Measurements from ENCODE around the gene FAM171A1. TPM values are rescaled to one million over a fixed set of nuclear protein-coding genes. Genes with fewer than 3 reads are reported as not detected.

FAM171A1 gene
- total and polyA plus RNA-seq, 2 of the 13 experiments (the other 11 are each of a cell fraction or from before 2014, with no cell fraction given) = 21.5 to 34.7 TPM

DNA sequence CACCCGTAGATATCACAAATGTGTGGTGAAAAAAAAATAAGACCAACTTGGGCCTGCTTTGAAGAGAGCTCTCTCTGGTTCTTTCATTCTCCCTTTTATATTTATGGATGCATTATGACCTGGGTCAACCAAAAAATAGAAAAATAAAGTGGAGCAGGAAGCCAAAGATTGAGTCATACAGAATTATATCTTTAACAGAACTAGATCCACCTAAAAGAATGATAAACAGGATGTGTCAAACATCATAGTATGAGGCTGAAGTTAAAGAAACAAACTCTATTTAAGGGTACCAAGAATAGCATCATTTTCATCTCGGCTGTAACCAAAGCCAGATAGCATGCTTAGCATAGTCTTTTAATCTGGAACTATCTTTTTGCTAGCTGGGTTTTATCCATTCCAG lies 173.8 kb downstream of the FAM171A1 start:
- Histone ChIP-seq H3K4me2 (ENCODE audit: low read depth, low read length) (no peak overlapping the region), H3K9me3 (ENCODE audit: low read length) (no peaks in the 10 kb centered on the region), H3K27me3 (ENCODE audit: control insufficient read depth in 1 of 2, insufficient read depth in 2 of 2, low read length in 2 of 2) (0 out of 5 replicates have a peak, but pooled peaks cover 0 to 1% of the 10 kb centered on the region in 2 experiments), H3K27ac (ENCODE audit: extremely low read length, insufficient read depth, low read length) (no peak overlapping the region), H3K4me3 (replicated peaks in 1 of 3; ENCODE audit: insufficient read depth in 1 of 3, low read depth in 2 of 3, low read length in 3 of 3) (no peak overlapping the region), H3K9ac (ENCODE audit: insufficient read depth, low read depth, low read length) (no peak overlapping the region), H2AFZ (ENCODE audit: low read length) (no peak overlapping the region), H3K79me2 (ENCODE audit: insufficient read depth, low read length) (no peaks in the 10 kb centered on the region), H3K36me3 (replicated peaks in 1 of 2; ENCODE audit: control insufficient read depth in 1 of 2, insufficient read depth in 2 of 2, low read length in 2 of 2) (no peaks in the 10 kb centered on the region), H4K20me1 (ENCODE audit: insufficient read depth, low read length) (no peaks in the 10 kb centered on the region), H3K4me1 (ENCODE audit: insufficient read depth, low read length) (peaks cover 12% of the 10 kb centered on the region; the same call in 1 of the 2 replicates)
- in situ Hi-C loops (cut with HindIII; ENCODE audit: extremely low pct_ligation_motif_present, low pct_unique_long_range_greater_than_20kb) (no loop called here), intact Hi-C loops (cut with micrococcal nuclease; ENCODE audit: unreplicated experiment) (no loop called here)
- ChIA-PET CTCF (ENCODE audit: low intra/inter-chr PET ratio, low total read pairs) (no interaction called here), POLR2A (no interaction called here)
- ATAC-seq (no peak), DNase-seq (ENCODE audit: low spot score) (no peak), FAIRE-seq (no peak)
- 63% methylated on average over 2 of the region's 2 CpGs for WGBS (ENCODE audit: low lambda C conversion rate)
- no TSS peak for BruUV-seq (replicated peaks)
- TF ChIP-seq PHF5A (CRISPR knock-in tag; IDR thresholded peaks at IDR 0.05; ENCODE audit: low read depth, unreplicated experiment) = no peak
- TF ChIP-seq MLXIP (CRISPR knock-in tag; IDR thresholded peaks at IDR 0.05; ENCODE audit: borderline replicate concordance) = no peak
- TF ChIP-seq, protein P1, sequence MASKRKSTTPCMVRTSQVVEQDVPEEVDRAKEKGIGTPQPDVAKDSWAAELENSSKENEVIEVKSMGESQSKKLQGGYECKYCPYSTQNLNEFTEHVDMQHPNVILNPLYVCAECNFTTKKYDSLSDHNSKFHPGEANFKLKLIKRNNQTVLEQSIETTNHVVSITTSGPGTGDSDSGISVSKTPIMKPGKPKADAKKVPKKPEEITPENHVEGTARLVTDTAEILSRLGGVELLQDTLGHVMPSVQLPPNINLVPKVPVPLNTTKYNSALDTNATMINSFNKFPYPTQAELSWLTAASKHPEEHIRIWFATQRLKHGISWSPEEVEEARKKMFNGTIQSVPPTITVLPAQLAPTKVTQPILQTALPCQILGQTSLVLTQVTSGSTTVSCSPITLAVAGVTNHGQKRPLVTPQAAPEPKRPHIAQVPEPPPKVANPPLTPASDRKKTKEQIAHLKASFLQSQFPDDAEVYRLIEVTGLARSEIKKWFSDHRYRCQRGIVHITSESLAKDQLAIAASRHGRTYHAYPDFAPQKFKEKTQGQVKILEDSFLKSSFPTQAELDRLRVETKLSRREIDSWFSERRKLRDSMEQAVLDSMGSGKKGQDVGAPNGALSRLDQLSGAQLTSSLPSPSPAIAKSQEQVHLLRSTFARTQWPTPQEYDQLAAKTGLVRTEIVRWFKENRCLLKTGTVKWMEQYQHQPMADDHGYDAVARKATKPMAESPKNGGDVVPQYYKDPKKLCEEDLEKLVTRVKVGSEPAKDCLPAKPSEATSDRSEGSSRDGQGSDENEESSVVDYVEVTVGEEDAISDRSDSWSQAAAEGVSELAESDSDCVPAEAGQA (IDR thresholded peaks at IDR 0.05; ENCODE audit: low read depth) = no peak
- TF ChIP-seq, protein P1 (CRISPR knock-in tag; IDR thresholded peaks at IDR 0.05; ENCODE audit: borderline replicate concordance) = no peak
- no peak for TF ChIP-seq IRX3 (CRISPR knock-in tag; IDR thresholded peaks at IDR 0.05; ENCODE audit: borderline replicate concordance, low read depth)
- no peak for TF ChIP-seq RARA (CRISPR knock-in tag; IDR thresholded peaks at IDR 0.05)
- no peak for TF ChIP-seq RORA (CRISPR knock-in tag; IDR thresholded peaks at IDR 0.05)
- TF ChIP-seq MXI1 (IDR thresholded peaks at IDR 0.05; ENCODE audit: borderline replicate concordance, low read depth, low read length) = no peak
- TF ChIP-seq KDM6A (CRISPR knock-in tag; IDR thresholded peaks at IDR 0.05; ENCODE audit: low read depth) = no peak
- TF ChIP-seq ZNF670 (CRISPR knock-in tag; IDR thresholded peaks at IDR 0.05; ENCODE audit: borderline replicate concordance) = no peak
- TF ChIP-seq, protein P2, sequence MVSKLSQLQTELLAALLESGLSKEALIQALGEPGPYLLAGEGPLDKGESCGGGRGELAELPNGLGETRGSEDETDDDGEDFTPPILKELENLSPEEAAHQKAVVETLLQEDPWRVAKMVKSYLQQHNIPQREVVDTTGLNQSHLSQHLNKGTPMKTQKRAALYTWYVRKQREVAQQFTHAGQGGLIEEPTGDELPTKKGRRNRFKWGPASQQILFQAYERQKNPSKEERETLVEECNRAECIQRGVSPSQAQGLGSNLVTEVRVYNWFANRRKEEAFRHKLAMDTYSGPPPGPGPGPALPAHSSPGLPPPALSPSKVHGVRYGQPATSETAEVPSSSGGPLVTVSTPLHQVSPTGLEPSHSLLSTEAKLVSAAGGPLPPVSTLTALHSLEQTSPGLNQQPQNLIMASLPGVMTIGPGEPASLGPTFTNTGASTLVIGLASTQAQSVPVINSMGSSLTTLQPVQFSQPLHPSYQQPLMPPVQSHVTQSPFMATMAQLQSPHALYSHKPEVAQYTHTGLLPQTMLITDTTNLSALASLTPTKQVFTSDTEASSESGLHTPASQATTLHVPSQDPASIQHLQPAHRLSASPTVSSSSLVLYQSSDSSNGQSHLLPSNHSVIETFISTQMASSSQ (IDR thresholded peaks at IDR 0.05; ENCODE audit: low read depth) = no peak
- TF ChIP-seq, protein P2 (CRISPR knock-in tag; IDR thresholded peaks at IDR 0.05; ENCODE audit: borderline replicate concordance) = no peak
